ENCODE measurements around the gene PIGL. TPM values are rescaled to one million over a fixed set of nuclear protein-coding genes. Genes with fewer than 3 reads are reported as not detected.

The PIGL gene
- total and polyA plus RNA-seq, 10 donors = 14.5 to 81.9 (median 59.6) TPM

DNA sequence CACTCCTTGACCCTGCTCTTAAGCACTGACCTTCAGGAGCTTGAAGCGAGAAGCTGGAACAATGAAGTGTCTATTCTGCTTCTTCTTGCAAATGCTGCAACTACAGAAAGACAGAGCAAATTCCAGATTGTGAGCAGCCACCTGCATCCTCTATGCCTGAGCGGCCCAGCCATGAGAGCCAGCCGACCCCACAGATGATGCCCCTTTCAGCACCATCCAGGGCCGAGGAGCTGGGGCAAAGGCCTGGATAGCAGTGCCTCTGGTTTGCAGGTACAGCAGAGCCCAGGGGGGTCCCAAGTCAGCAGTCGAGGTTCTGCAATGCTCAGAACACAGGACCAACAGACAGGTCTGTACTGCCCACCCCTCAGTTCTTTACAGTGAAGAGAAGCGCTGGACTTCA lies 131.6 kb downstream of the PIGL start:
- H3K36me3 ChIP-seq = peaks cover 0 to 26% (median 10%) of the 10 kb centered on the region in 6 donors
- peaks cover 0 to 20% (median 13%) of the 10 kb centered on the region in 6 donors for H3K4me1 ChIP-seq
- H3K4me3 ChIP-seq = no peak overlapping the region
- H3K9me3 ChIP-seq = no peaks in the 10 kb centered on the region
- no peak for DNase-seq
- intact Hi-C loops (cut with DNase I; ENCODE audit: low total_unique reads) = no loop called here
- 86 to 96% (median 93%) methylated on average over 6 of the region's 6 CpGs for WGBS, 5 donors
- TF ChIP-seq POLR2AphosphoS5 (IDR thresholded peaks at IDR 0.05) = no peak
- TF ChIP-seq, protein P1, sequence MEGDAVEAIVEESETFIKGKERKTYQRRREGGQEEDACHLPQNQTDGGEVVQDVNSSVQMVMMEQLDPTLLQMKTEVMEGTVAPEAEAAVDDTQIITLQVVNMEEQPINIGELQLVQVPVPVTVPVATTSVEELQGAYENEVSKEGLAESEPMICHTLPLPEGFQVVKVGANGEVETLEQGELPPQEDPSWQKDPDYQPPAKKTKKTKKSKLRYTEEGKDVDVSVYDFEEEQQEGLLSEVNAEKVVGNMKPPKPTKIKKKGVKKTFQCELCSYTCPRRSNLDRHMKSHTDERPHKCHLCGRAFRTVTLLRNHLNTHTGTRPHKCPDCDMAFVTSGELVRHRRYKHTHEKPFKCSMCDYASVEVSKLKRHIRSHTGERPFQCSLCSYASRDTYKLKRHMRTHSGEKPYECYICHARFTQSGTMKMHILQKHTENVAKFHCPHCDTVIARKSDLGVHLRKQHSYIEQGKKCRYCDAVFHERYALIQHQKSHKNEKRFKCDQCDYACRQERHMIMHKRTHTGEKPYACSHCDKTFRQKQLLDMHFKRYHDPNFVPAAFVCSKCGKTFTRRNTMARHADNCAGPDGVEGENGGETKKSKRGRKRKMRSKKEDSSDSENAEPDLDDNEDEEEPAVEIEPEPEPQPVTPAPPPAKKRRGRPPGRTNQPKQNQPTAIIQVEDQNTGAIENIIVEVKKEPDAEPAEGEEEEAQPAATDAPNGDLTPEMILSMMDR (IDR thresholded peaks at IDR 0.05 in 8 of 11, conservative IDR thresholded peaks at IDR 0.05 in 3 of 11) = no peak
- no peak for TF ChIP-seq POLR2A (IDR thresholded peaks at IDR 0.05)
- H3K27ac ChIP-seq = no peak overlapping the region
- peaks cover 0 to 15% (median 0%) of the 10 kb centered on the region in 7 donors for H3K27me3 ChIP-seq (replicated peaks in 1 of 7)

DNA sequence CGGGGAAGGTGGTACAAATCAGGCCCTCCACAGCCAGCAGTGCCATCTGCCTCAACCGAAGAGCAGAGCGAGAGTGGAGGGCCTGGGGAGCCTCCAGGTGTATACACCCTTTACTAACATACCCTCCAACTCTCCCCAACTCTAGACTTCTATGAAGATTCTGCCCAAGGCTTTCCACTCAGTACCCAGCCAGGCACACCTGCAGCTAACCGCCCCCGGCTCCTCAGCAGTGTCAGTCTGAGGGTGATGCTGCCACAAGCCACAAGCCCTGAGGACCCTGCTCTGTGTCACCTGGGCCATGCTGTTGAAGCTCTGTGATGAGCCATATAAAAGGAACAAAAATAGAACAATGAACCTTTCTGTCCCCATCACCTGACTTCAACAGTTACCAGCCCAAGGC lies 132.4 kb downstream of the PIGL start:
- peaks cover 0 to 18% (median 9%) of the 10 kb centered on the region in 6 donors for H3K36me3 ChIP-seq
- peaks cover 0 to 26% (median 17%) of the 10 kb centered on the region in 6 donors for H3K4me1 ChIP-seq
- peaks cover 0 to 15% (median 0%) of the 10 kb centered on the region in 7 donors for H3K27me3 ChIP-seq (replicated peaks in 1 of 7)
- TF ChIP-seq POLR2A (IDR thresholded peaks at IDR 0.05) (no peak), POLR2AphosphoS5 (IDR thresholded peaks at IDR 0.05) (no peak)
- TF ChIP-seq, protein P1 (IDR thresholded peaks at IDR 0.05 in 8 of 11, conservative IDR thresholded peaks at IDR 0.05 in 3 of 11) = no peak
- H3K9me3 ChIP-seq = no peaks in the 10 kb centered on the region
- 89 to 98% (median 93%) methylated on average over 5 of the region's 5 CpGs for WGBS, 5 donors
- DNase-seq = no peak
- H3K27ac ChIP-seq = no peak overlapping the region
- intact Hi-C loops (cut with DNase I; ENCODE audit: low total_unique reads) = no loop called here
- H3K4me3 ChIP-seq = no peak overlapping the region

DNA sequence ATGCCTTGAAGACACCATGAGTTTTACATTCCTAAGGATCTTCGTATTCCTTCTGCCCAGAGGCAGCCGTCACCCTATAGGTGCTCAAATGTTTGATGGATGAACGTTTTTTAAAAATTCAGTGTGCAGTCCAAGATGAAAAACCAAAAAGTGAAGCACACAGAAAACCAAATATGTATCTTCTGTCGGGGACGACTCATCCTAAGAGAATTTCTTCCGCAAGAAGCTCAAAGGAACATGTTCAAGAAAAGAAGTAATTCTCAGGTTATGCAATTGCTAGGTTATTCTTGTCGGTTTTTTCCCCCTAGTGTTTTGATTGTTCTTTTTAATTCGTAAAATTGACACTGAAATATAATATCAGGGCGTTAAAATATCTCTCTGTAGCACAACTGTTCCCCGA lies 134.8 kb downstream of the PIGL start:
- WGBS, 5 donors = 40 to 55% (median 47%) methylated on average over 10 of the region's 10 CpGs
- peaks cover 0 to 15% (median 0%) of the 10 kb centered on the region in 7 donors for H3K27me3 ChIP-seq (replicated peaks in 1 of 7)
- no peaks in the 10 kb centered on the region for H3K9me3 ChIP-seq
- peaks cover 0 to 16% (median 9%) of the 10 kb centered on the region in 6 donors for H3K36me3 ChIP-seq
- H3K4me1 ChIP-seq = peaks cover 0 to 26% (median 17%) of the 10 kb centered on the region in 6 donors
- no peak for DNase-seq
- intact Hi-C loops (cut with DNase I; ENCODE audit: low total_unique reads) = loop anchor here (10.0 kb wide), 1 partner anchor 243 kb away; no protein-coding TSS in a partner anchor
- TF ChIP-seq POLR2AphosphoS5 (IDR thresholded peaks at IDR 0.05) (no peak), POLR2A (IDR thresholded peaks at IDR 0.05) (no peak)
- TF ChIP-seq, protein P1 (IDR thresholded peaks at IDR 0.05 in 8 of 11, conservative IDR thresholded peaks at IDR 0.05 in 3 of 11) = no peak
- H3K27ac ChIP-seq = no peak overlapping the region
- H3K4me3 ChIP-seq = peak overlapping the region in 6 of 8 donors; percentile 62 to 76 (median 72)

DNA sequence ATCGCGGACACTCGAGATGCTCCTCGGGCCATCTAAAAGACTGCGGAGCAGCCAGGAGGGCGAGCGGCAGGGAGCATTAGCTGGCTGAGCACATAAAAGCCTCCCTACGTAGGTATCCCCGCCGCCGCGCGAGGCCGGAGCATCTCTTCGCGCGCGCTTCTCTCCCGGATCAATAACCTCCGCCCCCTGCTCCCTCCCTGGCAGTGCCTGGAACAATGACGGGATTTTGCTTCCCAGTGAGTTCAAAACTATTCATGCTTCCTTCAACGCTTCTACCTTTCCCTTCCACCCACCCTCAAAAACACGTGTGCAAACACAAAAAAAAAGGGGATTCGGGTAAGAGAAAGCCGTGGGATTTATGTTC lies 135.3 kb downstream of the PIGL start:
- Histone ChIP-seq H3K4me1 (peaks cover 0 to 26% (median 17%) of the 10 kb centered on the region in 6 donors), H3K36me3 (peaks cover 0 to 16% (median 9%) of the 10 kb centered on the region in 6 donors), H3K27me3 (replicated peaks in 1 of 7) (peaks cover 0 to 15% (median 0%) of the 10 kb centered on the region in 7 donors), H3K9me3 (no peaks in the 10 kb centered on the region), H3K4me3 (peak overlapping the region; percentile 62 to 76 (median 70)), H3K27ac (no peak overlapping the region)
- DNase-seq = peak; percentile 77
- WGBS, 5 donors = 3 to 6% (median 4%) methylated on average over 25 of the region's 25 CpGs
- intact Hi-C loops (cut with DNase I; ENCODE audit: low total_unique reads) = loop anchor here (10.0 kb wide), 1 partner anchor 243 kb away; no protein-coding TSS in a partner anchor
- TF ChIP-seq, protein P1 (IDR thresholded peaks at IDR 0.05 in 8 of 11, conservative IDR thresholded peaks at IDR 0.05 in 3 of 11) = no peak
- TF ChIP-seq POLR2AphosphoS5 (IDR thresholded peaks at IDR 0.05) (no peak), POLR2A (IDR thresholded peaks at IDR 0.05) (no peak)

Measured in spleen (tissue), 11 donors.